ENCODE results near the gene CEP85.
"Not testable (repeated sequence)": the region's sequence is repeated elsewhere in the genome, so short reads cannot be mapped to it uniquely, and the experiment has no call there.

CEP85 gene

GRCh38 chr1:26225033-26225831 lies 8.8 kb upstream of the CEP85 start:
- DNase-seq (ENCODE audit: low spot score) = peak; percentile 30

GRCh38 chr1:26230682-26231081 lies 3.3 kb upstream of the CEP85 start:
- not testable (repeated sequence) for DNase-seq (ENCODE audit: low spot score)

GRCh38 chr1:26234644-26235370 lies 807 bp downstream of the CEP85 start:
- DNase-seq (ENCODE audit: low spot score) = peak; percentile 30

- DNase-seq (ENCODE audit: low spot score) = peak; percentile 28
These were observed 3.4 kb downstream of the CEP85 start for GRCh38 chr1:26237230-26237966.

GRCh38 chr1:26239936-26240335 lies 5.9 kb downstream of the CEP85 start:
- no peak for DNase-seq (ENCODE audit: low spot score)

- DNase-seq (ENCODE audit: low spot score) = no peak
These were observed 18.7 kb downstream of the CEP85 start for GRCh38 chr1:26252718-26253117.

- no peak for DNase-seq (ENCODE audit: low spot score)
These were observed 20.4 kb downstream of the CEP85 start for GRCh38 chr1:26254404-26254803.

GRCh38 chr1:26257222-26257621 lies 23.2 kb downstream of the CEP85 start:
- DNase-seq (ENCODE audit: low spot score) = no peak

- DNase-seq (ENCODE audit: low spot score) = no peak
These were observed 25.0 kb downstream of the CEP85 start for GRCh38 chr1:26259005-26259404.

GRCh38 chr1:26259578-26259977 lies 25.6 kb downstream of the CEP85 start:
- DNase-seq (ENCODE audit: low spot score) = no peak

GRCh38 chr1:26263212-26263611 lies 29.2 kb downstream of the CEP85 start:
- no peak for DNase-seq (ENCODE audit: low spot score)

- DNase-seq (ENCODE audit: low spot score) = no peak
These were observed 31.4 kb downstream of the CEP85 start for GRCh38 chr1:26265405-26265804.

GRCh38 chr1:26268290-26269197 lies 34.5 kb downstream of the CEP85 start:
- DNase-seq (ENCODE audit: low spot score) = no peak

GRCh38 chr1:26269198-26269550 lies 35.2 kb downstream of the CEP85 start:
- DNase-seq (ENCODE audit: low spot score) = no peak

- DNase-seq (ENCODE audit: low spot score) = no peak
These were observed 40.9 kb downstream of the CEP85 start for GRCh38 chr1:26274801-26275425.

- DNase-seq (ENCODE audit: low spot score) = peak; percentile 90
These were observed 41.8 kb downstream of the CEP85 start for GRCh38 chr1:26275580-26276431.

GRCh38 chr1:26276432-26276838 lies 42.4 kb downstream of the CEP85 start:
- no peak for DNase-seq (ENCODE audit: low spot score)

GRCh38 chr1:26277261-26277661 lies 43.3 kb downstream of the CEP85 start:
- DNase-seq (ENCODE audit: low spot score) = no peak

- no peak for DNase-seq (ENCODE audit: low spot score)
These were observed 43.7 kb downstream of the CEP85 start for GRCh38 chr1:26277719-26278118.

- no peak for DNase-seq (ENCODE audit: low spot score)
These were observed 44.3 kb downstream of the CEP85 start for GRCh38 chr1:26278303-26278702.

All from activated CD4-positive, alpha-beta T cell treated with anti-CD3 and anti-CD28 coated beads, Interleukin-2, Interleukin-4, amounts not matched to agents 100 ng/mL and 50 ng/mL, durations not matched to agents 16 hours and 8 hours (primary cell).